Measurements from ENCODE around the gene PNLIPRP2.

The PNLIPRP2 gene

DNA sequence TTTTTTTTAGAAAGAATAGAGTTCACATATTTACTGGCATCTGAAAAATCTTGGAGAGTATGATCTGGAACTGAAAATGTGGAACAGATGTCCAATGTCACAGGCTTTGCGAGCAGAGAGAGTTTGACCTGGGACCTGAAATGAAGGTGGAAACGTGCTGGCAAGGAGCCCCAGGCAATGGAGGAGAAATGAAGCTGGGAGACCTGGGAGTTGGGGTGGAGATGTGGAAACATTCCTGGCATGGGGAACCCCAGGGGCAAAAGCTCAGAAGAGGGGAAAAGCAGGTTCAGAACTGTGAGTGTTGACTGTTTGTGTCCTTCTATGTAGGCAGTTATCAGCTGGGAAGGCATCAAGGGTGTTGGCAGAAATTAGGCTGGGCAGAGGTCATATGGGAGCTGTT is 7.3 kb upstream of the PNLIPRP2 start:
- no peak for DNase-seq

DNA sequence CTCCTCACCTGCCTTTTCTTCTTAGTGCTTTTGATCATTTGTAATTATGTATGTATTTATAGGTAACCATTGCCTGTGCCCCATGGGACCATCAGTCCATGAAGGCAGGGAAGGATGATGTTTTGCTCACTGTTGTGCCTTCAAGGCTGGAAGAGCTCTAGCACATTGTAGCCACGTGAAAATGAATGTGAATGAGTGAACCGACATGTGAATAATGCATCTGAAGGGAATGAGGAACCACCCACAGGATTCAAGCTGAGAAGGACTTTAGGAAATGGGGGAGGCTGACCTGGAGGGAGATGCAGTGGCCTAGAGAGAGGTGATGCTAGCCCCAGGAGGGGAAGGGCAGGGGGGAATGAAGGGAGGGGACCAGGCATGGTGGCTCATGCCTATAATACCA is 6.0 kb upstream of the PNLIPRP2 start:
- DNase-seq: no peak

DNA sequence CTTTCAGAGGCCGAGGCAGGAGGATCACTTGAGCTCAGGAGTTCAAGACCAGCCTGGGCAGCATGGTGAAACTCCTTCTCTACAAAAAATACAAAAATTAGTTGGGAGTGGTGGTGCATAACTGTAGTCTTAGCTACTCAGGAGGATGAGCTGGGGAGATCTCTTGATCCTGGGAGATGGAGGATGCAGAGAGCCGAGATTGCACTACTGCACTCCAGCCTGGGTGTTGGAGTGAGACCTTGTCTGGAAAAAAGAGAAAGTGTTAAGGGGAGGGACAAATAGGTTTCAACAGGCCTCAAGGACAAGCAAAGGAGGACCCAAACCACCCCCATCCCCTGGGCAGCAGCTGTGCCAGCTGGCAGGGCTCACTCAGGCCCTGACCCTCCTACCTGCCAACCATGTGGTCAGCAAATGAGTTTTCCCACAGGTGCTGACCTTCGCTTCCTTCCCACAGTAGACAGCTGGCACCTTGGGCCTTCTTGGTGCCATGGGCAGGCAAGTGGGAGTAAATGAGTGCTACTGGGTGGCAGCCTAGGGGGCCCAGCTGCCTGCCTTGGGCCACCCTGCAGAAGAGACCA is 5.5 kb upstream of the PNLIPRP2 start:
- DNase-seq: no peak

DNA sequence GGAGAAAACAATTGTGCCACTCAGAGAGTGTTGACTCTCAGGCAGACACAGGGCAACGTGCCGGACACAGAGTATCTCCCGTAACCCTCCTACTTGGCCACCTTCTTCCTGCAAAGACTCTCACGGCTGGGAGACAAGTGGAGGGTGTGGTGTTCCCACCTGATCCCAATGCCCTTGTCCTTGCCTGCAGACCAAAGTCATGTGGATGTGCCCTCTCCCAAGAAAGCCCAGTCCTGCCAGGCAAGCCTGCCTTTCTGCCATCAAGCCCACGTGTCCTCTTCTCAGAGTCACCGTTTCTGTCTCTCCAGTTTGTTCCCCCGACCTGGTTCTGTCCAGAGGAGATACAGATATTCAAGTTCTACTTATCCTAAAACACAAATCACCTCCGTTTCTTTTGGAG is 723 bp downstream of the PNLIPRP2 start:
- no peak for DNase-seq

DNA sequence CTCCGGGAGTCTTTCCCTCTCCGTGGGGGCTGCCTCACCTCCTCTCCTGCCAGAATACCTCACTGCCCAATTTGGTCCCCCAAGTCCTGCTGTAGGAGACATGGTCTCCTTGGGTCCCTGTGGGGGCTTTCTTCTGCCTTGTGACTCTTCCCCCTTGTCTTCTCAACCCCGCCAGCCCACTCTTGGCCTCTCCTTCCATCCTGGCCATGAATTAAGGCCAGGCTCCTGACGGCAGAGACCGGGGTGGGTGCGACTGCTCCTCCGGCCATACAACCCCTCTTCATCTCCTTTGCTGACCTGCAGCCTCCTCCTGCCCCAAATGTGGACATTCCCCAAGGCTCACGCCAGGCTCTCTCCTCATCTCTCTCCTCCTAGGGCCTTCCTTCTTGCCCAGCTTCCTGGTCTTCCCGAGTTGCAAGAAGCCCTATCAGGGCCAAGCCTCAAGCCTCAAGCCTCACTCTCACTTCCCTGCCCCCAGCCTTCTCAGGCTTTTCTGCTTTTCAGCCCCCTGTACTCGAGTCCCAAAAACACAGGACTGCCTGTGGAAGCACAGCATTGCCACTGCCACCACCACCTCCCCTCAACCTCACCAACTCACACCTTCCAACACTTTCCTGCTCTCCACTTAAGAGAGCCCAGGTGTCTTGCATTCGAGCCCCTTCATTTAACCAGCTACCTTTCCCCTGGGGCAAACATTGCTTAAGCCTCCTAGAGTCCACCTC is 1.3 kb downstream of the PNLIPRP2 start:
- no peak for DNase-seq

DNA sequence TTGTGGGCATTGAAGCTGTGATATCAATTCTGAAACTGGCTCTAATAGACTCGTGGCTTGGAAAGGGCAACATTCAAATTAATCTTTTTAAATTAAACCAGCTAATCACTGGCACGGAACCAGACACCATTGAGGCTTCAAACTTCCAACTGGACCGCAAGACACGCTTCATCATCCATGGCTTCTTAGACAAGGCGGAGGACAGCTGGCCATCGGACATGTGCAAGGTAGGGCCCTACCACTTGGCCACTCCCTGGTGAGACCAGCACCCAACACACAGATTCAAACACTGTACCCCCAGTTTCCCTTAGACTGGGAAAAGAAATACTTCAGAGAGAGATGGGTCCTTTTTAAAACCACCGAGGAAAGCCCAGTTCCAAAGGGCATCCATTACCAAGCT is 5.1 kb downstream of the PNLIPRP2 start:
- DNase-seq: no peak

DNA sequence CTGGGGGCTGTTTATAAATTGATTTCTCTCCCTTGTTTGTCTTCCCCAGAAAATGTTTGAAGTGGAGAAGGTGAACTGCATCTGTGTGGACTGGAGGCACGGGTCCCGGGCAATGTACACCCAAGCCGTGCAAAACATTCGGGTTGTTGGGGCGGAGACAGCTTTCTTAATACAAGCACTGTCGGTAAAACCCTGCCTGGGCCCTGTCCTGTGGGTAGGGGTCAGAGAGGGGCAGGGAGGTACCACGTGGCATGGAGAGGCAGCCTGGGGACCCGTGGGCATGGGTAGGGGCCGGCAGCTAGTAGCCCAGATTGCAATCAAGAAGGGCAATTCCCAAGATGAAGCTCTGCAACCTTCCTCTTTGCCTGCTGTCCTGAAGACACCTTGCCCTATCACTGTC is 6.1 kb downstream of the PNLIPRP2 start:
- DNase-seq: no peak

DNA sequence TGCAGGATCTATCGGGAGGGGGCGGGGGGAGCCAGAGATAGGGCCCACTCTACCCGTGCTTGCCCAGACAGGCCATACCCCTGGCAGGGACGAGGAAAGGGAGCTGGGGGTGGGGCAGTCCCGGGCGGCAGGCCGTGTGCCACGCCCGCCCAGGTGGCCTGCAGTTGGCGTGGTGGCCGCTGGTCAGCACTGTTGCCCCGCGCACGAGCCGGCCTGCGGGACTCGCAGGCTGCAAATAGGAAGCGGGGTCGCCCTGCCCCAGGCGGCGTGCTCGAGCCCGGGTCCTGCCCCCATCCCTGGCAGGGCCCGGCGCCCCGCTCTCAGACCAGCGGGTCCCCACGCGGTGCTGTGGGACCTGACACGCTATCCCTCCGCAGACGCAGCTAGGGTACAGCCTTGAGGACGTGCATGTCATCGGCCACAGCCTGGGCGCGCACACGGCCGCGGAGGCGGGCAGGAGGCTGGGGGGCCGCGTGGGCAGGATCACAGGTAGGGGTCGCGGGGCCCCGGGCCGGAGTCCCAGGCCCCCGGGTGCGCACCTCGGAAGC is 6.7 kb downstream of the PNLIPRP2 start:
- no peak for DNase-seq

DNA sequence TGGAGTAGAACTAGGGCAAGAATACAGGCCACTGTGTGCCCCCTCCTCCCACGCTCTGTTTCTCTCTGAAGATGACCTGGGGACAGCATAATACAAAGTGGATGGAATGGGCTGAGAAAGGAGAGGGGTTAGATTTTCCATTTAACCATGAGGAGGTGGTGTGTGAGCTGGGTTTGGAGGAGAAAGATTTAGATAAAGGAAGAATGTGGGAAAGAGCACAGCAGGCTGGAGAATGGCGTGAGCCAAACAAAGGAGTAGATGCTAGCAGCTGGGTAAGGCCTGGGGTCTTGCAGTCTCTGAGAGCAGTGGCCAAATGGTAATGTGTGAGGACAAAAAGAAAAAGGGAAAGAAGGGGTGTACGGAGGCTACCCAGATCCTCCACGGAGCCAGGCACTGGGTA is 8.6 kb downstream of the PNLIPRP2 start:
- no peak for DNase-seq

DNA sequence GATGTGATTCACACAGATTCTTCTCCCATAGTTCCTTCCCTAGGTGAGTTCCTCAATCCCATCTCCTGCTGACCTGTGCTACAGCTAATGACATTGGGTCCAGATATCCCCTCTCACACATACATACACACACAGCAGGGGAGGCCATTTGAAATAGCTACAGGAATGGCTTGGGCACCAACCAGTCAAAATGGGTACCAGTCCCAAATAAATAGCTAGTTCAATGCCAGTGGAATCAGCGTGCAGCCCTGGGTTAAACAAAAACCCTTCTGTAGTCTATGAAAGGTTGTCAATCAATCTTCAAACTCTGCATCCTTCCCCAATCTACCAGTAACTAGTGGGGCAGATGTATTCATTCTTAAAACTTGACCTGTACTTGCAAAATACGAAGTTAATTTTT is 9.3 kb downstream of the PNLIPRP2 start:
- DNase-seq: no peak

DNA sequence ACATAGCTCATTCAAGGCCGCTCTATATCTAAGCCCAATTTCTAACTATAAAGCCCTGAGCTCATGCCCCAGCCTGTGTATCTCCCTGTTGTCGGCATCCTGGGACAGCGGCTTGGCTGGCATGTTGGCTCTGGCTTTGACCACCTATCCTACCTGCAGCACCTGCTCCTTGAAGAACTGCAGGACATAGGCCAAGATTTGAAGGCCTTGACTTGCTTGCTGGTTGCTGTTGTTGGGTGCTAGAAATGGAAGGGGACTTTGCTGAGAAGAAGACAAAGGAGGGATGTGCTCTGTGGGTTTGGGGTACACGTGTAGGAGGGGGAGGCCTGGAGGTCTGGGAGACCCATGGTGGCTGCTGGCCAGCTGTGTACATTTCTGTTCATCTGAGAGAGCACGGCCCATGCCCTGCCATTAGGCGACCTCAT is 11.1 kb downstream of the PNLIPRP2 start:
- DNase-seq: no peak

DNA sequence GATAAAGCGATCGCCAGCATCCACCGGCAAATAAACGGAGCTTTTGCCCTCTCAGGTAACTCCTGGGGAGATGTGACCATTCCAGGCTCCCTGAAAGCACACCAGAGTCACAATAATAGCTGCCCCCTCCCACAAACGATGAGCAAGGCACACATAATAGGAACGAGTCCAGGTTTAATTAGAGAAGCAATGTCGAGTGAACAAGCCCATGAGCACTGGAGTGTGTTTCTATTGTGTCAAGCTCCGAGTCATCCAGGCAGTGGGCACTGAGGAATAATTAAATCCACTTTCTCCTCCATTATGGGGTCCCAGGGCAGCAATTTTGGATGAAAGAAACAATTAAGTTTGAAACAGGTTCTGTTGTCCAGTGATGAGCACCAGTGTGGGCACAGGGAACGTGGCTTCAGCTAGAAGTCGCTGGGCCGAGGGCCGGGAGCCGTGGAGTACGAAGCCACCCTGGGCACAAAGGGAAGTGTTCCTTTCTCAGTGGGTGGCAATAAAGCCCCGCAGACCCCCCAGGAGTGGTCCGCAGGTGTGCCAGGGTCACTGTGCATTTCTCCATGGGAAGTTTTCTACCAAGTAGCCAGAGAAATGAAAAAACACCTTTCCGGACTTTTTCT is 12.0 kb downstream of the PNLIPRP2 start:
- no peak for DNase-seq

DNA sequence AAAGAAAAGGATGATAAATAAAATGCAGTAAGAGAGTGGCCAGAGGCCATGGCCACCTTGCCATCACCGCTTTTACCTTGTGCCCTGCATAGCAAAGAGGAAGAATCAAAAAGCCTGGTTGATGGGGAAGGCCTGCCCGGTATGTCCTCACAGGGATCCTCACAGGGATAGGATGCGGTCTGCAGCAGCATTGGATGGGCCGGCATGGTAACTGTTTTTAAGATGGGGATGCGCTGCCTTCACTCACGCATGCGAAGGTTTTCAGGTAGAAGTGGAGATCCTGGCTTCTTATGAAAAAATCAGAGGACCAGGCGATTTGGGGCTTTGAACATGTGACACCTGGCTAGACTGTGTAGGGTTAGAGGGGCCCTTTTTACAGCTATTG is 12.5 kb downstream of the PNLIPRP2 start:
- DNase-seq: no peak

DNA sequence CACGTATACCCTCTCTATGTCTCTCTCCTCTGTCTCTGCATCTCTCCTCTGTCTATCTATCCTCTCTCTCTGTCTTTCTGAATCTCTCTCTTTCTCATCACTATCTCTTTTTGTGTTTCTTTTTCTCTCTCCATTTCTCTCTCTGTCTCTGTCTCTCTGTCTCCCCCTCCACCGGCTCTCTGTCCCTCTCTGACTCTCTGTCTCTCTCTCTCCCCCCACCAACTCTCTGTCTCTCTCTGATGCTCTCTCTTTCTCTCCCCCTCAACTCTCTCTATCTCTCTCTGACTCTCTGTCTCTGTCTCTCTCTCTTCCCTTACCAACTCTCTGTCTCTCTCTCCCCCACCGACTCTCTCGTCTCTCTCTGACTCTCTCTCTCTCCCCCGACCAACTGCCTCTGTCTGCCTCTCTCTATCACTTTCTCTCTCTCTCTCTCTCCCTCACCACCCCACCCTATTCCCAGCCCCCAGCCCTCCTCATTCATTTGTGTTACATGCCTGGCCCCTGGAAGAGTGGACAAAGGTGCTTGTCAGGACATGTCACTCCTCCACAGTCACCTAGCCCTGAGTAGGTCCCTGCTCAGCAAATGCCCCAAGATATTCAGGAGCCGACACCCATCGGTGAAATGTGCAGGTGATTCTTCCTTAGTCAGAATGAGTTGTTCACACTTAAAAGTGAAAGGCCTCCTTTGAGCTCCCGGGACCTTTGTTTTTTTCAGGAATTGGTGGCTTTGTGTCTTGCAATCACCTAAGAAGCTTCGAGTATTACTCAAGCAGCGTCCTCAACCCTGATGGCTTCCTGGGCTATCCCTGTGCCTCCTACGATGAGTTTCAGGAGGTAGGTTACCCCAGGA is 13.6 kb downstream of the PNLIPRP2 start:
- no peak for DNase-seq

DNA sequence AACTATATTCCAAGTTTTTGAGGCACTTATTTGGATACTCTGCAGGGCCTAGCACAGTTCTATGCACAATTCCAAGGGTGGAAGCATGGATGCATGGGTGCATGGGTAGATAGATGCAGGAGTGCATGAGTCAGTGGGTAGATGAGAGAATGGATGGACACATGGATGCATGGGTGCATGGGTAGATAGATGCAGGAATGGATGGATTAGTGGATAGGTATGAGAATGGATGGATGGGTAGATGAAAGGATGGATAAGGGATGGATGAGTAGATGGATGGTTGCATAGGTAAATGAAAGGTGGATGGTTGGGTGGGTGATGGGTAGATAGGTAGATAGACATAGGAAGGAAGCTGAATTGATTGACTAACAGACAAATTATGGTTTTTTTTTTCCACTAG is 15.6 kb downstream of the PNLIPRP2 start:
- no peak for DNase-seq

DNA sequence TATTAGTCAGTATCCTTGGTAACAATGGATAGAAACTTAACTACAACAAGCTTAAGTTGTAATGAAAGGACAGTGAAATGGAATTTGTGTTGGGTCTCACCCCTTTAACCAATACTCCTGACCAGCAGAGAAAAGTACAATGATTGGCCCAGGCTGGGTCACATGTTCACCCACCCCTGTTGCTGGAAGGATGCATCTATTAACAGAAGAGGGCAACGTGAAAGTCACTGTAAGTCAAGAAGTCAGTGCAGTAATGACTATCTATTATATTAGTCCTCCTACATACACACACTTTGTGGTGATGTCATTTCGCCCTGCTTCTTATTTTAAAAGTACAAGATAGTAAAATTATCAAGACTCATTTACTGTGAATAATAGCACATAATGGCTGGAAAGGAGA is 16.2 kb downstream of the PNLIPRP2 start:
- no peak for DNase-seq

DNA sequence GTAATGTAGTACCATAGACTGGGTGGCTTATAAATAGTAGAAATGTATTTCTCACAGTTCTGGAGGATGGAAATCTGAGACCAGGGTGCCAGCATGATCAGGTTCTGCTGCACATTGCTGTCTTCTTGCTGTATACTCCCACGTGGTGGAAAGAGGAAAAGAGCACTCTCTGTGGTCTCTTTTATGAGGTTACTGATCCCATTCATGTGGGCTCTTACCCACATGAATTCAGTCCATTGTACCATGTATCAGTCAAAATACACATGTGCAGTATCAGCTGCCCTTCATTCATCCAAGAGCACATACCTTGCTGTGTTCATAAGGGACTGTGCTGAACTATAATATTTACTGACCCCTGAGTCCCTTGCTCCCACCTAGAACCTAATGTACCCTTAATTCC is 17.1 kb downstream of the PNLIPRP2 start:
- DNase-seq: no peak

DNA sequence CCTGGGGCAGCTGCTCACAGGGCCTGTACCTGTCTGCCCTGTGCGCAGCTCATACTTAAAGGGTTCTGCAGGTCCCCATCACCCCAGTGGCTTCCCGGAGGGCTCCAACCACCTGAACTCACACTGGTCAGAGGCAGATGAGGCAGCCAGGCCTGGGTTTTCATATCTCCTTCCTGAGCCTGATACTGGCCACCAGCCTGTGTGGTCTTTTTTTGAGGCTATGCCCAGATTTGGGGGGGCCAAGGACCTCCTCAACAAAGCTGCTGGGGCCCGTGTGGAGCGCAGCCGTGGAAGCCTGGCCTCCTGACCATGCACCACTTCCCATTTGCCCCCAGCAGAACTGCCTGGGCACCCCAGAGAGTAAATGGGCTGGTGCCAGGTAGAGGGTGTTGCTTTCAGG is 25.7 kb downstream of the PNLIPRP2 start:
- DNase-seq: no peak

DNA sequence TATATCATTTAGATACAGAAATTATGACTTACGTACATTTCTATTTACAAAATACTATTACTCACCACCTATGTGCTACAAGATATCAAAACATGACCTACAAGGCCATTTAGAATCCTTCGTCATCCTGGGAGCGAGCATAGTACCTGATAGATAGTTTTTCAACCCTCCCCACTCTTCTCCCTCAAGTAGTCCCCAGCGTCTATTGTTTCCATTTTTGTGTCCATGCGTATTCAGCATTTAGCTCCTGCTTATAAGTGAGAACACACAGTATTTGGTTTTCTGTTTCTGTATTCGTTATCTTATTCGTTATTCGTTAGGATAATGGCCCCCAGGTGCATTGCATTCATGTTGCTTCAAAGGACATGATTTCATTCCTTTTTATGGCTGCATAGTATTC is 28.1 kb downstream of the PNLIPRP2 start:
- no peak for DNase-seq

DNA sequence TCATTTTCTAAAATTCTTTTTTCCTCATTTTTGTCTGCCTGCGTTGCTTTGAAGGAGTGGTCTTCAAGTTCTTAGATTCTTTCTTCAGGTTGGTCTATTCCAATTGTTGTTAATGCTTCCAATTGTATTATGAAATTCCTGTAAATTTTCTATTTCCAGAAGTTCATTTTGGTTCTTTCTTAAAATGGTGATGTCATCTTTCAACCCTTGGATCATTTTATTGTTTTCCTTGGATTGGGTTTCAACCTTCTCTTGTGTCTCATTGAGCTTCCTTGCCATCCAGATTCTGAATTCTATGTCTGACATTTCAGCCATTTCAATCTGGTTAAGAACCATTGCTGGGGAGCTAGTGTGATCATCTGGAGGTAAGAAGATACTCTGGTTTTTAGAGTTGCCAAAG is 33.1 kb downstream of the PNLIPRP2 start:
- DNase-seq: no peak

DNA sequence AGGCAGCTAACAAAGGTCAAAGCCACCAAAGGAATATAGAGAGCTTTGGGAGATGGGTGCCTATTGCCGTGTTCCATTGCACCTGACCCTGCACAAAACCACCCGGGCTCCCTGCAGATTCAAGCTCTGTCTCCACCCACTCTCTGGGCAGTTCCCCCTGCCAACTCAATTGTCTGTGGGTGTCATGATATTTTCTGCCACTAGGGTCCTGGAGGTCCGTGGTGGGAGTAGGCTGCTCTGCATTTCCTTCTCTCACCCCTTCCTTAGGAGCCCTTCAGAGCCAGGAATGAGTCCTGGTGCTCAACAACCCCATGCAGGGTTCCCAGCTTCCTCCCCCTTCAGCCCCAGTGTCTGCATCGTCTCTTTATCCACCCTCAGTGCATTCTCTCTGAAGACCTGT is 34.1 kb downstream of the PNLIPRP2 start:
- peak in 3 of 4 experiments; percentile 7 to 8 (median 8) for DNase-seq

DNA sequence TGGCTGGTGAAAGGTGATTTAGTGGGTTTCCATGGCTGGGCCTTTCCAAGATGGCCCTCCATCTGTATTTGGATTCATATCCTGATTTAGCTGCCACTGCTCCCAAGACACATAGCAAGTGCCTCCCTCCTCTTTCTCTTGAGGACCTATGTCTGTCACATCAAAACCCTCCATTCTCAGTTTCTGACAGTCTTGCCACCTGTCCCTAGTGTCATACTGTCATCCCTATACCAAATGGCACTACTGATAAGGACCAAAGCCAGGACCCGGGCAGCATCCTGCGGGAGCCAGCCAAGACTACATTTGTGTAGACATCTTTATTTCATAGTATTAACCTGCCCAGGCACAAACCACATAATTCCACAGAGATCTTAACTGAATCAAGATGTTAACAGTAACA is 34.8 kb downstream of the PNLIPRP2 start:
- DNase-seq: no peak

DNA sequence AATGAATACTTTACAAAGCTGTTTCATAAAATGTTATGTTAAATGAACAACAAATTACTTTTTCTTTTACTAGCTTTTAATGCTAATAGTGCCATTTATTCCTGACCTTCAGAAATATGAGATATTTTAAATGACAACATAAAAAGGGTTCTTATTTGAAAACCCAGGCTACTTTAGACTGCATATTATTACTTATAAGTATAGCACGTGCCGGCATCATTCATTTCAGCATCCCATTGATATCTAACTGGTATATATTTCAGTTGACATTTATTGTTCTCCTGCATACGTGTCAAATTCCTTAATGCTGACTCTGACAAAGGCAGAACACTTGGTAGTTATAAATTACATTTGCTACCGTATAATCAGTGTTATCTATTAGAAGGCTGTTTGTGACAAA is 35.3 kb downstream of the PNLIPRP2 start:
- DNase-seq: no peak
